Activated CD8-positive, alpha-beta T cell treated with anti-CD3 and anti-CD28 coated beads, Interleukin-2, amount 10 ng/mL, durations not matched to agents 7 days and 5 days (primary cell): Measurements from ENCODE around the gene FHIT. TPM values are rescaled to one million over a fixed set of nuclear protein-coding genes. Genes with fewer than 3 reads are reported as not detected.

Source experiments
- ATAC-seq: fragments of 150-1000 bp; cut with Tn5 transposase; one replicate; pipeline ENCODE4 v1.10.0; 2021; ENCODE audit warnings: moderate library complexity
- CTCF ChIA-PET: fragments of 350-600 bp; sonication (Branson Sonifier 250); formaldehyde crosslinking; loops from one replicate; lab custom pipeline; 2021; ENCODE audit warnings: antibody characterized with exemption; lab: Charles Lee
- POLR2A ChIA-PET: fragments of 350-600 bp; sonication (Branson Sonifier 250); formaldehyde crosslinking; loops from one replicate; lab custom pipeline; 2021; ENCODE audit warnings: antibody characterized with exemption; lab: Charles Lee
- DNase-seq: peaks from one replicate; pipeline ENCODE4 v3.0.0-alpha.2; 2020
- H3K27ac Mint-ChIP-seq: one replicate; pipeline ENCODE4 v1.8.0; 2021; ENCODE audit warnings: mild to moderate bottlenecking, mixed read lengths
- H3K27me3 Mint-ChIP-seq: one replicate; pipeline ENCODE4 v1.8.0; 2021; ENCODE audit warnings: low read depth, mixed read lengths
- H3K36me3 Mint-ChIP-seq: one replicate; pipeline ENCODE4 v1.8.0; 2021; ENCODE audit warnings: low read depth, mixed read lengths
- H3K4me1 Mint-ChIP-seq: one replicate; pipeline ENCODE4 v1.8.0; 2021; ENCODE audit warnings: low read depth, mixed read lengths
- H3K4me3 Mint-ChIP-seq: one replicate; pipeline ENCODE4 v1.8.0; 2021; ENCODE audit warnings: mild to moderate bottlenecking, mixed read lengths
- H3K9me3 Mint-ChIP-seq: one replicate; pipeline ENCODE4 v1.8.0; 2022; ENCODE audit warnings: mixed read lengths; ENCODE audit not compliant: insufficient read depth
- total RNA-seq, 2 experiments: library from RNA; stranded (reverse); gene quantifications; one replicate each; pipeline ENCODE4 v1.2.3, GENCODE V29; 2021

Gene FHIT
- total RNA-seq, 2 experiments from 2014 or later: 4.8 TPM

DNA sequence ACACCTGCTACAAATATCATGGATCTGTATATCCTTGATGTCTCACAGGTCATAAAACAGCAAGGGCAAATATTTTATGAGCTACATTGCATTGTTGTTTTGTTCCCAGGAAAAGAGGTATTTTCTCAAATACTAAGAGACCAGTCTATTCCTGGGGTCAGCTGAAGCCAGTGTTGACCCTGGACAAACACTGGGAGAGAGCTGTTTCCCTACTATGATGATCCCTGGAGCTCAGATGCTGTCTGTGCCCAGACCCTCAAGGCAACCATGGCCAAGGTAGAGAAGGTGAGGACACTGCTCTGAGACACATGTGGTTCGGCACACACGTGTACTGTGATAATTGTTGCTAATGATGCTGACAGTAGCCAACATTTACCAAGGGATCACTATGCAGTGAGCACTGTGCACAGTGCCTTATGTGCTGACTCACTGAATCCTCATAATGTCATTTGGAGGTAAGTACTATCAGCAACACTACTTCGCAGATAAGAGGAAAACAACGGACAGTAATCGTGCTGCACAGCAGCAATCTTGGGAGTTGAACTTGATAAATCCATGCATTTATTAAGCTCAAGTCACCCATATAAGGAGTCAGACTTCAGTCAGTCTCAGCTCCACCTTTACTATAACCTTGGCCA, 943.6 kb downstream of the FHIT start:
- H3K27me3 Mint-ChIP-seq: no peaks in the 10 kb centered on the region
- H3K36me3 Mint-ChIP-seq: no peaks in the 10 kb centered on the region
- peaks cover 6% of the 10 kb centered on the region for H3K4me1 Mint-ChIP-seq
- no peaks in the 10 kb centered on the region for H3K9me3 Mint-ChIP-seq
- ATAC-seq (no peak), DNase-seq (no peak)
- CTCF ChIA-PET: no interaction called here
- no peak overlapping the region for H3K27ac Mint-ChIP-seq
- POLR2A ChIA-PET: no interaction called here
- H3K4me3 Mint-ChIP-seq: no peak overlapping the region

DNA sequence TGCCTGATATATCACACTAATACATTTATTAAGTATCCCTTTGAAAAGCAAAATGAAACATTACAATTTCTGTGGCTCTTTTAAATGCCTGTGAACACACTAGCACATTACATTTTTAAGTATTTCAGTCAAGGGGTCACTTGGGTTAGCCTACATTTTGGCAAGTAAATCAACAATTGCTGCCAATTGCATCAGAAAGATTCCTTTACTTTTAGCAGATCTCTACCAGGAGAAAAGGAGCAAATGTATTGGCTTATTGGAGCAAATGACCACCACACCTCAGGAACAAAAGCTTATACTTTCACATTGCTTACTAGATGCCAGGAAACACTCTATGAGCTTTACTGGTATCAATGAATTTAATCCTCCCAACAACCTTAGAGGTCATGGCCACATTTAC, 947.1 kb downstream of the FHIT start:
- Mint-ChIP-seq H3K36me3 (no peaks in the 10 kb centered on the region), H3K4me1 (peaks cover 10% of the 10 kb centered on the region), H3K27ac (no peak overlapping the region), H3K4me3 (no peak overlapping the region), H3K9me3 (no peaks in the 10 kb centered on the region), H3K27me3 (no peaks in the 10 kb centered on the region)
- ChIA-PET POLR2A (no interaction called here), CTCF (no interaction called here)
- ATAC-seq (no peak), DNase-seq (no peak)

DNA sequence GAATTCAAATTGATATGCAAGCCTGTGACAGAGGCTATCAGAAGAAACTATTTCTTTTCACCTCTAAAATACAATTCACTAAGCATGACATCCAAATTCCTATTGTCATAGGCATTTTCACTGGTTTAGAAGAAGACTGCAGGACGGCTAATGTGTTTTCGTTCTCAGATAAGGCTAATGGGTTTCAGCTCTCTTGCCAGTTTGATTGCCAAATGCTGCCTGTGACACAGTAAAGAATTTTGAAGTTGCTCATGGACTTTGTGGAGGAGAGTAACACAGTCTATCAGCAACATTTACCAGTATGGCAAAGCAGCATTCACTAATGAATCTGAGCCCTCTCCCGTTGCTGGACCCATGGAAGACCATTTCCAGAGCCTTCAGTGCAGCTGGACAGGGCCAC, 948.1 kb downstream of the FHIT start:
- no peaks in the 10 kb centered on the region for H3K36me3 Mint-ChIP-seq
- ChIA-PET POLR2A (no interaction called here), CTCF (no interaction called here)
- no peak overlapping the region for H3K27ac Mint-ChIP-seq
- no peak for ATAC-seq
- DNase-seq: no peak
- no peaks in the 10 kb centered on the region for H3K27me3 Mint-ChIP-seq
- peaks cover 10% of the 10 kb centered on the region for H3K4me1 Mint-ChIP-seq
- H3K9me3 Mint-ChIP-seq: no peaks in the 10 kb centered on the region
- no peak overlapping the region for H3K4me3 Mint-ChIP-seq

DNA sequence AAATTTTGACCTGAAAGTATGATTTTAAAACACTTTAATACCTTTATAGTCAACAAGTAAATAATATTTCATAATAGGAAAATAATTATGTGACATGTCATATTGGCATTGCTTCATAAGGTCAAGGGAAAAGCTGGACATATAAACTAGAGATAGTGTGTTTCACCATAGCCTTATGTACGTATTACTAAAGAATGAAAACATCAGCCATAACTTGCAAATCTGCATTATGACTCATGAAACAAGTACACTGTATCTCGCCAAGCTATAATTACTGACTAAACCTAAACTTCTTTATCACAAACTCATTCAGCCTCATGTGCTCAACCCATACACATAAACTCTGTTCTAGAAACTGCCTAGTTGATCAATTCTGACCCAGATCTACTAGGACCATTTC, 950.1 kb downstream of the FHIT start:
- ATAC-seq (no peak), DNase-seq (no peak)
- no peaks in the 10 kb centered on the region for H3K27me3 Mint-ChIP-seq
- ChIA-PET POLR2A (no interaction called here), CTCF (interaction anchor here (1.1 to 1.2 kb wide), 2 partner anchors 10 to 47 kb away, joined by 3 read pairs; no protein-coding TSS in a partner anchor)
- H3K4me3 Mint-ChIP-seq: no peak overlapping the region
- H3K9me3 Mint-ChIP-seq: no peaks in the 10 kb centered on the region
- H3K36me3 Mint-ChIP-seq: peaks cover 2% of the 10 kb centered on the region
- H3K4me1 Mint-ChIP-seq: peaks cover 14% of the 10 kb centered on the region
- H3K27ac Mint-ChIP-seq: no peak overlapping the region

- Mint-ChIP-seq H3K27me3 (no peaks in the 10 kb centered on the region), H3K27ac (no peak overlapping the region), H3K4me3 (no peak overlapping the region), H3K4me1 (peaks cover 30% of the 10 kb centered on the region), H3K36me3 (peaks cover 11% of the 10 kb centered on the region), H3K9me3 (no peaks in the 10 kb centered on the region)
- ChIA-PET POLR2A (no interaction called here), CTCF (no interaction called here)
- ATAC-seq (no peak), DNase-seq (no peak)
Measured at GRCh38 chr3:60298141-60298540, 953.1 kb downstream of the FHIT start.

- Mint-ChIP-seq H3K27ac (no peak overlapping the region), H3K36me3 (peaks cover 11% of the 10 kb centered on the region), H3K9me3 (no peaks in the 10 kb centered on the region), H3K4me1 (peaks cover 24% of the 10 kb centered on the region), H3K27me3 (no peaks in the 10 kb centered on the region), H3K4me3 (no peak overlapping the region)
- POLR2A ChIA-PET: no interaction called here
- peak; percentile 22 for DNase-seq
- no peak for ATAC-seq
- CTCF ChIA-PET: no interaction called here
Measured at GRCh38 chr3:60294181-60294580, 957.1 kb downstream of the FHIT start.

- ChIA-PET POLR2A (no interaction called here), CTCF (interaction anchor here (1.2 kb wide), 1 partner anchor 10 kb away, joined by 3 read pairs; no protein-coding TSS in a partner anchor)
- ATAC-seq (no peak), DNase-seq (no peak)
- Mint-ChIP-seq H3K27me3 (no peaks in the 10 kb centered on the region), H3K4me1 (peaks cover 21% of the 10 kb centered on the region), H3K4me3 (no peak overlapping the region), H3K27ac (peak overlapping the region; percentile 13), H3K36me3 (peaks cover 9% of the 10 kb centered on the region), H3K9me3 (no peaks in the 10 kb centered on the region)
Measured at GRCh38 chr3:60291115-60291514, 960.1 kb downstream of the FHIT start.

DNA sequence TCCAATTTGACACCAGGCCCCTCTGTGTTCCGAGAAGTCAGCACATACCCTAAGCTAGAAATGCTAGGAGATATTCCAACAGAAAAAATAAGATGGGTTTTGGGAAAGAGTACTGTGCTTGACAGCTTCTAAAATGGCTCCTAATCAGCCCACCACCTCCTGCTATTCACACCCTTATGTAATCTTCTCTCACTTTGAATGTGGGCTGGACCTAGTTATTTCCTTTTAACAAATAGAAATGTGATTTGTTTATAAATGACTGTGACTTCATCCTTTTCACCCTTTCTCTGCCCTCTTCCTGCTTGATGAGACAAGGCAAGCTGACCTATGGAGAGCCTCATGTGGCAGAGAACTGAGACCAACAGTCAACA, 961.1 kb downstream of the FHIT start:
- Mint-ChIP-seq H3K27ac (no peak overlapping the region), H3K4me1 (peaks cover 21% of the 10 kb centered on the region), H3K36me3 (peaks cover 6% of the 10 kb centered on the region), H3K4me3 (no peak overlapping the region), H3K27me3 (no peaks in the 10 kb centered on the region), H3K9me3 (no peaks in the 10 kb centered on the region)
- no peak for DNase-seq
- CTCF ChIA-PET: interaction anchor here (1.2 kb wide), 1 partner anchor 11 kb away, joined by 3 read pairs; no protein-coding TSS in a partner anchor
- no peak for ATAC-seq
- POLR2A ChIA-PET: no interaction called here

DNA sequence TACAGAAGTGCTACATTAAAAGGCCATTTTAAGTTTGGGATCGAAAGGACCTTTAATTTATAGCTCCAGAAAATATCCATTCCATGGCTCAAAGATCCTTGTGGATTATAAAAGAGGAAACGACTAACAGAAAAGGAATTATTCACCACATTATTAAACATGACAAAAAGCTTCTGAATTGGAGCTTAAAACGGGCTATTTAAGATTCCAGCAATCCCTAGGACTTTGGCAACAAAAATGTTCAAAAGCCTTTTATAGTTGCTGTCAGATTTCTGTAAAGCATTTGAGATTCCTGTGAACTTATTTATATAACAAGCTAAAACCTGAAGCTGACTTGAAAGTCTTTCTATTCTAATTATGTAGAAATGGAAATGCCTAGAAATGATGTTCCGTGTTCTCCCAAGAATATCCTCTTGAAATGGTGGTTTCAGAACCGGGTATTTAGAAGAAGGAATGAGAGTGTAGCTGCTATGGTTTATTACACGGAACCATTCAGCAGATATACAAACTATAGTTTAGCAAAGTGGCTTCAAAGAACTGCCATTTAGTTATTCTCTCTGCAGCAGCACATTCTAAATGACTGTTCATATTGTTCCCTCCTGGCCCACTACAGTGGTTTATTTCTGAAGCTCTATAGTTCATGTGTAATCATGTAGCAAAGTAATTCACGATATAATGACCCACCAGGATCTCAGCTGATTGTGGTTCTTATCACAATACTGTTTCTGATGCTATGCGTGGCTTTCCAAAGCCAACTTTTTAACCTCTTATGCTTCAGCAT, 961.7 kb downstream of the FHIT start:
- POLR2A ChIA-PET: no interaction called here
- H3K4me1 Mint-ChIP-seq: peaks cover 16% of the 10 kb centered on the region

DNA sequence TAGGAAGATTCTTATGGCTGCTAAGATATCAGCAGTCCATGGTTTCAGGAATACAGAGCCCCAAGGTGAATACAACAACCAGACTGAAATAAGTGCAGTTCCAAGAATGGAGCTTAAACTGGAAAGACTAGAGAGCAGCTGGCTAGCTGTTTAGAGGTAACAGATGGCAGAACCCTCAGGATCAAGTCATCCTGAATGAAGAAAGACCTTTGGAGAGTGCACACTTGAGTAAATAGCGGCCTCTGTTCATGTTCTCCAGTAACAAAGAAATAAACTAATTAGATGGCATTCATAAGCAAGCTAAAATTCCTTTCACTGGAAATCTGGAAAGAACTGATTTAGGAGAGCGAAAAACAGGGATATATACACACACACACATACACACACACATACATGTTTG, 968.4 kb downstream of the FHIT start:
- Mint-ChIP-seq H3K4me3 (no peak overlapping the region), H3K36me3 (no peaks in the 10 kb centered on the region), H3K27ac (no peak overlapping the region), H3K9me3 (no peaks in the 10 kb centered on the region), H3K27me3 (no peaks in the 10 kb centered on the region), H3K4me1 (no peaks in the 10 kb centered on the region)
- no peak for ATAC-seq
- no peak for DNase-seq
- CTCF ChIA-PET: no interaction called here
- POLR2A ChIA-PET: no interaction called here

More for the DNA sequence above, 961.7 kb downstream of the FHIT start:
- ATAC-seq (no peak), DNase-seq (no peak)
- Mint-ChIP-seq H3K27ac (no peak overlapping the region), H3K27me3 (no peaks in the 10 kb centered on the region), H3K36me3 (peaks cover 5% of the 10 kb centered on the region), H3K4me3 (no peak overlapping the region), H3K9me3 (no peaks in the 10 kb centered on the region)
- CTCF ChIA-PET: no interaction called here

GRCh38 chr3:60281970-60282369, 969.3 kb downstream of the FHIT start:
- DNase-seq (no peak), ATAC-seq (no peak)
- Mint-ChIP-seq H3K4me1 (no peaks in the 10 kb centered on the region), H3K27ac (no peak overlapping the region), H3K27me3 (no peaks in the 10 kb centered on the region), H3K4me3 (no peak overlapping the region), H3K36me3 (no peaks in the 10 kb centered on the region), H3K9me3 (no peaks in the 10 kb centered on the region)
- ChIA-PET POLR2A (no interaction called here), CTCF (no interaction called here)

- POLR2A ChIA-PET: no interaction called here
- H3K27me3 Mint-ChIP-seq: no peaks in the 10 kb centered on the region
- CTCF ChIA-PET: no interaction called here
- ATAC-seq (no peak), DNase-seq (no peak)
- no peak overlapping the region for H3K27ac Mint-ChIP-seq
- H3K4me3 Mint-ChIP-seq: no peak overlapping the region
- H3K36me3 Mint-ChIP-seq: peaks cover 4% of the 10 kb centered on the region
- no peaks in the 10 kb centered on the region for H3K4me1 Mint-ChIP-seq
- peaks cover 5% of the 10 kb centered on the region for H3K9me3 Mint-ChIP-seq
Measured at GRCh38 chr3:60277361-60277800, 973.9 kb downstream of the FHIT start.
